Measurements from ENCODE around the gene CBLL1. TPM values are rescaled to one million over a fixed set of nuclear protein-coding genes. Genes with fewer than 3 reads are reported as not detected.

CBLL1 gene
- total and polyA plus RNA-seq, 2 of the 13 experiments (the other 11 are each of a cell fraction or from before 2014, with no cell fraction given) = 8.8 to 10.5 TPM

DNA sequence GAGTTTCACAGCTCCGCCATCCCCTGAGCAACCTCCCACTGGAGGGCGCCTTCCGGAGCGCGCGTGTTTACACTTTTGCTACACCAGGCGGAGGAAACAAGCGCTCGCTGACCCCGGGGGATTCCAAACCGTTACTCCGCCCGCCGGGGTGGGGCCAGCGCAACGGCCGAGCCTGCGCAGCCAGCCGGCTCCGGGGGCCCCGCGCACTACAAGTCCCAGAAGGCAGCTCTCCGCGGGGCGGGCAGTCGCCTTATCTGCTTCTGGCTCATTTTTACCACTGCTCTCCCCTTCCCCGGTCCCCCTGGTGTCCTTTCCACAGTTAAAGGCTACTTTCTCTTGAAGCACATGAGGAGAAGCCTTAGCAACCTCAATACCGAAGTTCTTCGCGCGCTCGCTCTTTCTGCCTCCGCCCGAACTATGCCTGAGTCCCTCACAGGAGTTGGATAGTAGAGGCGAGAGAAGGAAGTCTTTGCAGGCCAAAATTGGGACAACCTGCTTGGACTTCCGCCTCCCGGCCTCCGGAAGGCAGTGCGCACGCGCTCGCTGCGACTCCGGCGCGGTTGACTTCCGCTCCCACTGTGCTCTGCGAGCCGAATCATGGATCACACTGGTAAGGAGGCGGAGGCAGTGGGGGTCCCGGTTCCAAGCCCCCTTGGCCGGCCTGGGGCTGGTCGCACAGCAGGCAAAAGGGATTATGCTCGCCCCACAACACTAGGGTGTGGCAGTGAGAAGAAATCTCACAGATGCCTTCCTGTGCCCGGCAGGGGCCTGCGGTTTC is at the start of gene CBLL1 (continued):
- TF ChIP-seq, protein P1, sequence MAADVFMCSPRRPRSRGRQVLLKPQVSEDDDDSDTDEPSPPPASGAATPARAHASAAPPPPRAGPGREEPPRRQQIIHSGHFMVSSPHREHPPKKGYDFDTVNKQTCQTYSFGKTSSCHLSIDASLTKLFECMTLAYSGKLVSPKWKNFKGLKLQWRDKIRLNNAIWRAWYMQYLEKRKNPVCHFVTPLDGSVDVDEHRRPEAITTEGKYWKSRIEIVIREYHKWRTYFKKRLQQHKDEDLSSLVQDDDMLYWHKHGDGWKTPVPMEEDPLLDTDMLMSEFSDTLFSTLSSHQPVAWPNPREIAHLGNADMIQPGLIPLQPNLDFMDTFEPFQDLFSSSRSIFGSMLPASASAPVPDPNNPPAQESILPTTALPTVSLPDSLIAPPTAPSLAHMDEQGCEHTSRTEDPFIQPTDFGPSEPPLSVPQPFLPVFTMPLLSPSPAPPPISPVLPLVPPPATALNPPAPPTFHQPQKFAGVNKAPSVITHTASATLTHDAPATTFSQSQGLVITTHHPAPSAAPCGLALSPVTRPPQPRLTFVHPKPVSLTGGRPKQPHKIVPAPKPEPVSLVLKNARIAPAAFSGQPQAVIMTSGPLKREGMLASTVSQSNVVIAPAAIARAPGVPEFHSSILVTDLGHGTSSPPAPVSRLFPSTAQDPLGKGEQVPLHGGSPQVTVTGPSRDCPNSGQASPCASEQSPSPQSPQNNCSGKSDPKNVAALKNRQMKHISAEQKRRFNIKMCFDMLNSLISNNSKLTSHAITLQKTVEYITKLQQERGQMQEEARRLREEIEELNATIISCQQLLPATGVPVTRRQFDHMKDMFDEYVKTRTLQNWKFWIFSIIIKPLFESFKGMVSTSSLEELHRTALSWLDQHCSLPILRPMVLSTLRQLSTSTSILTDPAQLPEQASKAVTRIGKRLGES (CRISPR knock-in tag; IDR thresholded peaks at IDR 0.05; ENCODE audit: borderline replicate concordance) = no peak
- TF ChIP-seq ETV6 (CRISPR knock-in tag; conservative IDR thresholded peaks at IDR 0.05) (0 out of 2 replicates have a peak, but pooled peaks have one; percentile 17), MIER2 (CRISPR knock-in tag; IDR thresholded peaks at IDR 0.05) (no peak; the same call in none of the 2 replicates), ZNF616 (CRISPR knock-in tag; IDR thresholded peaks at IDR 0.05; ENCODE audit: low read depth) (peak; percentile 51; the same call in 1 of the 2 replicates), FOSL2 (CRISPR knock-in tag; IDR thresholded peaks at IDR 0.05) (0 out of 2 replicates have a peak, but pooled peaks have one; percentile 39), ZKSCAN1 (IDR thresholded peaks at IDR 0.05; ENCODE audit: low read length) (no peak), SYNCRIP (IDR thresholded peaks at IDR 0.05; ENCODE audit: insufficient read depth, low read depth, low read length) (no peak), KDM6A (CRISPR knock-in tag; IDR thresholded peaks at IDR 0.05; ENCODE audit: low read depth) (no peak), SP5 (CRISPR knock-in tag; IDR thresholded peaks at IDR 0.05; ENCODE audit: borderline replicate concordance, low read depth) (no peak), MAFK (conservative IDR thresholded peaks at IDR 0.05 in 1 of 2, IDR thresholded peaks at IDR 0.05 in 1 of 2; ENCODE audit: low read length in 2 of 2) (no peak), EEA1 (CRISPR knock-in tag; IDR thresholded peaks at IDR 0.05; ENCODE audit: borderline replicate concordance) (no peak), ZNF530 (CRISPR knock-in tag; IDR thresholded peaks at IDR 0.05; ENCODE audit: low read depth) (no peak), CBX2 (IDR thresholded peaks at IDR 0.05; ENCODE audit: low read depth, low read length) (no peak), CBX2 (CRISPR knock-in tag; IDR thresholded peaks at IDR 0.05; ENCODE audit: low read depth) (no peak), MTA1 (CRISPR knock-in tag; IDR thresholded peaks at IDR 0.05; ENCODE audit: borderline replicate concordance) (peak; percentile 57; the same call in 1 of the 2 replicates)
- TF ChIP-seq, protein P2, sequence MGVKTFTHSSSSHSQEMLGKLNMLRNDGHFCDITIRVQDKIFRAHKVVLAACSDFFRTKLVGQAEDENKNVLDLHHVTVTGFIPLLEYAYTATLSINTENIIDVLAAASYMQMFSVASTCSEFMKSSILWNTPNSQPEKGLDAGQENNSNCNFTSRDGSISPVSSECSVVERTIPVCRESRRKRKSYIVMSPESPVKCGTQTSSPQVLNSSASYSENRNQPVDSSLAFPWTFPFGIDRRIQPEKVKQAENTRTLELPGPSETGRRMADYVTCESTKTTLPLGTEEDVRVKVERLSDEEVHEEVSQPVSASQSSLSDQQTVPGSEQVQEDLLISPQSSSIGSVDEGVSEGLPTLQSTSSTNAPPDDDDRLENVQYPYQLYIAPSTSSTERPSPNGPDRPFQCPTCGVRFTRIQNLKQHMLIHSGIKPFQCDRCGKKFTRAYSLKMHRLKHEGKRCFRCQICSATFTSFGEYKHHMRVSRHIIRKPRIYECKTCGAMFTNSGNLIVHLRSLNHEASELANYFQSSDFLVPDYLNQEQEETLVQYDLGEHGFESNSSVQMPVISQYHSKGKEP (CRISPR knock-in tag; IDR thresholded peaks at IDR 0.05) = no peak
- TF ChIP-seq, protein P3, sequence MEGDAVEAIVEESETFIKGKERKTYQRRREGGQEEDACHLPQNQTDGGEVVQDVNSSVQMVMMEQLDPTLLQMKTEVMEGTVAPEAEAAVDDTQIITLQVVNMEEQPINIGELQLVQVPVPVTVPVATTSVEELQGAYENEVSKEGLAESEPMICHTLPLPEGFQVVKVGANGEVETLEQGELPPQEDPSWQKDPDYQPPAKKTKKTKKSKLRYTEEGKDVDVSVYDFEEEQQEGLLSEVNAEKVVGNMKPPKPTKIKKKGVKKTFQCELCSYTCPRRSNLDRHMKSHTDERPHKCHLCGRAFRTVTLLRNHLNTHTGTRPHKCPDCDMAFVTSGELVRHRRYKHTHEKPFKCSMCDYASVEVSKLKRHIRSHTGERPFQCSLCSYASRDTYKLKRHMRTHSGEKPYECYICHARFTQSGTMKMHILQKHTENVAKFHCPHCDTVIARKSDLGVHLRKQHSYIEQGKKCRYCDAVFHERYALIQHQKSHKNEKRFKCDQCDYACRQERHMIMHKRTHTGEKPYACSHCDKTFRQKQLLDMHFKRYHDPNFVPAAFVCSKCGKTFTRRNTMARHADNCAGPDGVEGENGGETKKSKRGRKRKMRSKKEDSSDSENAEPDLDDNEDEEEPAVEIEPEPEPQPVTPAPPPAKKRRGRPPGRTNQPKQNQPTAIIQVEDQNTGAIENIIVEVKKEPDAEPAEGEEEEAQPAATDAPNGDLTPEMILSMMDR (CRISPR knock-in tag; IDR thresholded peaks at IDR 0.05) = peak; percentile 95
- TF ChIP-seq, protein P4, sequence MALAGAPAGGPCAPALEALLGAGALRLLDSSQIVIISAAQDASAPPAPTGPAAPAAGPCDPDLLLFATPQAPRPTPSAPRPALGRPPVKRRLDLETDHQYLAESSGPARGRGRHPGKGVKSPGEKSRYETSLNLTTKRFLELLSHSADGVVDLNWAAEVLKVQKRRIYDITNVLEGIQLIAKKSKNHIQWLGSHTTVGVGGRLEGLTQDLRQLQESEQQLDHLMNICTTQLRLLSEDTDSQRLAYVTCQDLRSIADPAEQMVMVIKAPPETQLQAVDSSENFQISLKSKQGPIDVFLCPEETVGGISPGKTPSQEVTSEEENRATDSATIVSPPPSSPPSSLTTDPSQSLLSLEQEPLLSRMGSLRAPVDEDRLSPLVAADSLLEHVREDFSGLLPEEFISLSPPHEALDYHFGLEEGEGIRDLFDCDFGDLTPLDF (CRISPR knock-in tag; IDR thresholded peaks at IDR 0.05) = no peak; the same call in 1 of the 2 replicates
- TF ChIP-seq, protein P5, sequence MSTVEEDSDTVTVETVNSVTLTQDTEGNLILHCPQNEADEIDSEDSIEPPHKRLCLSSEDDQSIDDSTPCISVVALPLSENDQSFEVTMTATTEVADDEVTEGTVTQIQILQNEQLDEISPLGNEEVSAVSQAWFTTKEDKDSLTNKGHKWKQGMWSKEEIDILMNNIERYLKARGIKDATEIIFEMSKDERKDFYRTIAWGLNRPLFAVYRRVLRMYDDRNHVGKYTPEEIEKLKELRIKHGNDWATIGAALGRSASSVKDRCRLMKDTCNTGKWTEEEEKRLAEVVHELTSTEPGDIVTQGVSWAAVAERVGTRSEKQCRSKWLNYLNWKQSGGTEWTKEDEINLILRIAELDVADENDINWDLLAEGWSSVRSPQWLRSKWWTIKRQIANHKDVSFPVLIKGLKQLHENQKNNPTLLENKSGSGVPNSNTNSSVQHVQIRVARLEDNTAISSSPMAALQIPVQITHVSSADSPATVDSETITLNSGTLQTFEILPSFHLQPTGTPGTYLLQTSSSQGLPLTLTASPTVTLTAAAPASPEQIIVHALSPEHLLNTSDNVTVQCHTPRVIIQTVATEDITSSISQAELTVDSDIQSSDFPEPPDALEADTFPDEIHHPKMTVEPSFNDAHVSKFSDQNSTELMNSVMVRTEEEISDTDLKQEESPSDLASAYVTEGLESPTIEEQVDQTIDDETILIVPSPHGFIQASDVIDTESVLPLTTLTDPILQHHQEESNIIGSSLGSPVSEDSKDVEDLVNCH (CRISPR knock-in tag; IDR thresholded peaks at IDR 0.05) = no peak

Measured in HepG2 (cell line).